ENCODE data around the gene COL2A1. TPM values are rescaled to one million over a fixed set of nuclear protein-coding genes. Genes with fewer than 3 reads are reported as not detected.
"Not testable (repeated sequence)": the region's sequence is repeated elsewhere in the genome, so short reads cannot be mapped to it uniquely, and the experiment has no call there.

The COL2A1 gene
- total RNA-seq, 1 donor from 2014 or later = not detected

- DNase-seq = no peak
Measured at GRCh38 chr12:47973870-47974269, 30.4 kb downstream of the COL2A1 start.

GRCh38 chr12:47972895-47973294, 31.4 kb downstream of the COL2A1 start:
- no peak for DNase-seq

GRCh38 chr12:47970843-47971242, 33.4 kb downstream of the COL2A1 start:
- DNase-seq = no peak

- no peak for DNase-seq
Measured at GRCh38 chr12:47969845-47970244, 34.4 kb downstream of the COL2A1 start.

GRCh38 chr12:47967461-47968321, 36.6 kb downstream of the COL2A1 start:
- DNase-seq = no peak

- no peak for DNase-seq
Measured at GRCh38 chr12:47965581-47965980, 38.7 kb downstream of the COL2A1 start.

GRCh38 chr12:47964106-47964728, 40.1 kb downstream of the COL2A1 start:
- DNase-seq = peak; percentile 21

- DNase-seq = peak; percentile 93
Measured at GRCh38 chr12:47963340-47964040, 40.8 kb downstream of the COL2A1 start, which contains the start of gene TMEM106C. TMEM106C (plus strand) TSS chr12:47963596; CDS start chr12:47964237, 641 bp downstream.

GRCh38 chr12:47962198-47962597, 42.1 kb downstream of the COL2A1 start:
- DNase-seq = no peak

GRCh38 chr12:47957671-47958070, 46.6 kb downstream of the COL2A1 start:
- not testable (repeated sequence) for DNase-seq

GRCh38 chr12:47955059-47955458, 49.2 kb downstream of the COL2A1 start:
- DNase-seq = no peak

- no peak for DNase-seq
Measured at GRCh38 chr12:47954467-47955045, 49.7 kb downstream of the COL2A1 start.

- DNase-seq = no peak
Measured at GRCh38 chr12:47954058-47954457, 50.2 kb downstream of the COL2A1 start.

- no peak for DNase-seq
Measured at GRCh38 chr12:47950856-47951468, 53.3 kb downstream of the COL2A1 start.

GRCh38 chr12:47949441-47950341, 54.6 kb downstream of the COL2A1 start:
- DNase-seq = peak; percentile 82

GRCh38 chr12:47947341-47947740, 56.9 kb downstream of the COL2A1 start:
- DNase-seq = no peak

GRCh38 chr12:47946413-47947323, 57.6 kb downstream of the COL2A1 start:
- DNase-seq = no peak

- no peak for DNase-seq
Measured at GRCh38 chr12:47945341-47945728, 58.9 kb downstream of the COL2A1 start.

GRCh38 chr12:47944685-47945340, 59.5 kb downstream of the COL2A1 start:
- no peak for DNase-seq

All from dermis blood vessel endothelial cell (primary cell).